Measurements from ENCODE around the gene UBL5.

The UBL5 gene

GRCh38 chr19:9875031-9875627 lies 47.4 kb downstream of the UBL5 start:
- H3K27me3 Mint-ChIP-seq (ENCODE audit: low read depth) = no peaks in the 10 kb centered on the region

DNA sequence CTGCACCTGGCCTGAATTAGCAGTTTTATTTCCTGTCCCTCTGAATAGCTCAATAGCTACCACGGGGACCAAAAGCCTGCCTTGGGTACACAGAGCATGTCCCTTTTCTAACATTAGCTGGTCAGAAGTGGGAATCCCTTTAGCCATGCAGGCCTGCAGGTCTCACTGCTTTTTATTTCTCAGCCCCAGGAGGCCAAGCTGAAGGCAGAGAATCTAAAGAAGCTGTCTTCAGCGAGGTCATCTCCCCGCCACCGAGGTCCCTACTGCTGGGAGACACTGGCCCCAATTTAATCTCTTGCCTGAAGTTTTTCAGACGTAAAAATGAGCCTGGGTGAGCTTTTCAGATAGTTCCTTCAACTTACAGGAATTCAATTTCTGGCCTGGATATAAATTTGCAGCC lies 48.1 kb downstream of the UBL5 start:
- Mint-ChIP-seq H3K36me3 (ENCODE audit: low read depth) (no peaks in the 10 kb centered on the region), H3K27ac (no peak overlapping the region), H3K27me3 (ENCODE audit: low read depth) (no peaks in the 10 kb centered on the region), H3K9me3 (no peaks in the 10 kb centered on the region), H3K4me3 (no peak overlapping the region), H3K4me1 (ENCODE audit: low read depth) (no peaks in the 10 kb centered on the region)
- no peak for DNase-seq (ENCODE audit: low spot score)

More at GRCh38 chr19:9875031-9875627, 47.4 kb downstream of the UBL5 start:
- H3K36me3 Mint-ChIP-seq (ENCODE audit: low read depth) = no peaks in the 10 kb centered on the region
- no peak for DNase-seq (ENCODE audit: low spot score)
- no peaks in the 10 kb centered on the region for H3K4me1 Mint-ChIP-seq (ENCODE audit: low read depth)
- H3K4me3 Mint-ChIP-seq = no peak overlapping the region
- H3K27ac Mint-ChIP-seq = no peak overlapping the region
- no peaks in the 10 kb centered on the region for H3K9me3 Mint-ChIP-seq

GRCh38 chr19:9877780-9878510 lies 50.2 kb downstream of the UBL5 start:
- Mint-ChIP-seq H3K4me3 (no peak overlapping the region), H3K4me1 (ENCODE audit: low read depth) (no peaks in the 10 kb centered on the region), H3K27me3 (ENCODE audit: low read depth) (no peaks in the 10 kb centered on the region), H3K9me3 (no peaks in the 10 kb centered on the region), H3K27ac (no peak overlapping the region), H3K36me3 (ENCODE audit: low read depth) (no peaks in the 10 kb centered on the region)
- no peak for DNase-seq (ENCODE audit: low spot score)

- Mint-ChIP-seq H3K4me3 (no peak overlapping the region), H3K36me3 (ENCODE audit: low read depth) (no peaks in the 10 kb centered on the region), H3K4me1 (ENCODE audit: low read depth) (no peaks in the 10 kb centered on the region), H3K27me3 (ENCODE audit: low read depth) (no peaks in the 10 kb centered on the region), H3K27ac (no peak overlapping the region), H3K9me3 (no peaks in the 10 kb centered on the region)
- no peak for DNase-seq (ENCODE audit: low spot score)
Observed at GRCh38 chr19:9878511-9879196, 50.9 kb downstream of the UBL5 start.
